ENCODE results near the gene ITGB6. TPM values are rescaled to one million over a fixed set of nuclear protein-coding genes. Genes with fewer than 3 reads are reported as not detected.

The ITGB6 gene
- total and polyA plus RNA-seq, 2 of the 8 experiments (the other 6 are each of a cell fraction or from before 2014, with no cell fraction given), result not detected

GRCh38 chr2:160061944-160062291 lies 138.2 kb downstream of the ITGB6 start (continued):
- TF ChIP-seq SIRT6 (IDR thresholded peaks at IDR 0.05; ENCODE audit: low read length) (no peak), BRCA1 (IDR thresholded peaks at IDR 0.05; ENCODE audit: low read depth, low read length) (no peak), POU5F1 (IDR thresholded peaks at IDR 0.05; ENCODE audit: low read depth, low read length) (no peak), TCF12 (IDR thresholded peaks at IDR 0.05; ENCODE audit: low read depth, low read length) (no peak)

Data from H1 (cell line).